Lung (tissue), 12 donors: ENCODE measurements around the gene PKHD1. TPM values are rescaled to one million over a fixed set of nuclear protein-coding genes. Genes with fewer than 3 reads are reported as not detected.

Experiments used
- ATAC-seq: fragments of 200-7000 bp; cut with Tn5 transposase; one replicate; pipeline ENCODE4 v1.9.1; 2020; ENCODE audit warnings: moderate number of reproducible peaks; ENCODE audit not compliant: insufficient read depth, low FRiP score
- DNase-seq, 3 donors: peaks; one replicate each; pipeline ENCODE4 v3.0.0-alpha.2; 2013 to 2017
- H3K27ac ChIP-seq, 2 donors: one replicate each; pipeline ENCODE4 v1.5.1; 2013; ENCODE audit warnings: mild to moderate bottlenecking in 2 of 2, moderate library complexity in 2 of 2, control low read depth in 1 of 2, inconsistent platforms in 1 of 2, low read depth in 1 of 2, low read length in 1 of 2
- H3K27me3 ChIP-seq, 3 donors: one replicate each; pipeline ENCODE4 v1.5.1; 2013; ENCODE audit warnings: low read length in 2 of 3; ENCODE audit not compliant: control insufficient read depth in 3 of 3, insufficient read depth in 3 of 3
- H3K36me3 ChIP-seq, 4 donors: one replicate each; pipeline ENCODE4 v1.5.1; 2013; ENCODE audit warnings: low read length in 4 of 4, mild to moderate bottlenecking in 1 of 4, moderate library complexity in 1 of 4; ENCODE audit not compliant: control insufficient read depth in 4 of 4, insufficient read depth in 4 of 4
- H3K4me1 ChIP-seq, 5 donors: one replicate each; pipeline ENCODE4 v1.5.1; 2013; ENCODE audit warnings: low read length in 5 of 5, mild to moderate bottlenecking in 2 of 5, moderate library complexity in 1 of 5; ENCODE audit not compliant: control insufficient read depth in 5 of 5, insufficient read depth in 5 of 5
- H3K4me3 ChIP-seq: one replicate; pipeline ENCODE4 v1.5.1; 2013; ENCODE audit warnings: mild to moderate bottlenecking, control low read depth, moderate library complexity
- H3K9ac ChIP-seq, 2 donors: one replicate each; pipeline ENCODE4 v1.5.1; 2013; ENCODE audit warnings: low read length in 2 of 2, control low read depth in 1 of 2; ENCODE audit not compliant: insufficient read depth in 1 of 2
- H3K9me3 ChIP-seq, 4 donors: one replicate each; pipeline ENCODE4 v1.5.1; 2013; ENCODE audit warnings: low read length in 3 of 4, mild to moderate bottlenecking in 1 of 4, moderate library complexity in 1 of 4; ENCODE audit not compliant: control insufficient read depth in 4 of 4, insufficient read depth in 3 of 4
- WGBS, 2 donors: extraction: QIAGEN DNeasy Blood & Tissue Kit; methylation state at CpG; one replicate each; pipeline ENCODE4 v1.1.7; 2013; 5-methylcytosine and 5-hydroxymethylcytosine counted together
- polyA plus RNA-seq, 2 donors: library from polyadenylated mRNA; stranded (reverse); fragments of 200-250 nt; gene quantifications; one replicate each; pipeline ENCODE4 v1.2.1, GENCODE V29; 2013
- total RNA-seq, 2 donors: library from RNA; depleted of rRNA in 1 of 2; stranded (reverse); fragments of >200 nt in 1 of 2; gene quantifications; one replicate each; pipeline ENCODE4 v1.2.1, GENCODE V29; 2014 to 2021
- TF ChIP-seq, protein P1 (sequence below): IDR thresholded peaks from 2 replicates; pipeline ENCODE4 v1.5.1; 2012; ENCODE audit warnings: mild to moderate bottlenecking; ENCODE audit errors: control extremely low read depth, extremely low read depth
- donor health status: control.
- donor health status: control.
- donor health status: Bipolar disorder and iron deficiency.
- donor health status: healthy.
- donor health status: DM: yes; HTN: yes; CAD: no.

PKHD1 gene
- total and polyA plus RNA-seq, 4 donors = 0.01 to 6.1 (median 0.09) TPM

DNA sequence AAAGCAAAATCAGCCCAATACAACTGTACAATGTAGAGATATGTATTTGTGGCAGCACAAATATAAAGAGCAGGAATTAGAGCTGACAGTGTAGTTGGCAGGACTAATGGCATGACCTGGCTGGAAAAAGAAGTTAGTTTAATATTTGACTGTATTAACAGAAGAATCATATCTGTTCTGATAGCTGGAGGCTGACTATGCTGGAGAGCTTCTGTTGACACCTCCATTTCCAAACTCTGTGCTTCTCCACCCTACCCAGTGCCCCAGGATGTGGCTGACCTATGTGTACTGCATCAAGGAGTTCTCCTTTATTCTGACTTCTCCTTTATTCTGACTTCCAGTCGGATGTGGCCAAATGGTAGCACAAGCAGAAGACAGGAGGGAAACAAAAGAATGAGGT is 299.3 kb downstream of the PKHD1 start:
- DNase-seq = no peak
- WGBS, 2 donors = 52 to 54% methylated on average over 1 of the region's 1 CpG
- Histone ChIP-seq H3K27me3 (no peaks in the 10 kb centered on the region), H3K27ac (no peak overlapping the region), H3K4me1 (no peaks in the 10 kb centered on the region), H3K36me3 (no peaks in the 10 kb centered on the region), H3K9ac (no peak overlapping the region), H3K9me3 (no peaks in the 10 kb centered on the region), H3K4me3 (no peak overlapping the region)
- no peak for ATAC-seq
- TF ChIP-seq, protein P1, sequence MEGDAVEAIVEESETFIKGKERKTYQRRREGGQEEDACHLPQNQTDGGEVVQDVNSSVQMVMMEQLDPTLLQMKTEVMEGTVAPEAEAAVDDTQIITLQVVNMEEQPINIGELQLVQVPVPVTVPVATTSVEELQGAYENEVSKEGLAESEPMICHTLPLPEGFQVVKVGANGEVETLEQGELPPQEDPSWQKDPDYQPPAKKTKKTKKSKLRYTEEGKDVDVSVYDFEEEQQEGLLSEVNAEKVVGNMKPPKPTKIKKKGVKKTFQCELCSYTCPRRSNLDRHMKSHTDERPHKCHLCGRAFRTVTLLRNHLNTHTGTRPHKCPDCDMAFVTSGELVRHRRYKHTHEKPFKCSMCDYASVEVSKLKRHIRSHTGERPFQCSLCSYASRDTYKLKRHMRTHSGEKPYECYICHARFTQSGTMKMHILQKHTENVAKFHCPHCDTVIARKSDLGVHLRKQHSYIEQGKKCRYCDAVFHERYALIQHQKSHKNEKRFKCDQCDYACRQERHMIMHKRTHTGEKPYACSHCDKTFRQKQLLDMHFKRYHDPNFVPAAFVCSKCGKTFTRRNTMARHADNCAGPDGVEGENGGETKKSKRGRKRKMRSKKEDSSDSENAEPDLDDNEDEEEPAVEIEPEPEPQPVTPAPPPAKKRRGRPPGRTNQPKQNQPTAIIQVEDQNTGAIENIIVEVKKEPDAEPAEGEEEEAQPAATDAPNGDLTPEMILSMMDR = no peak

DNA sequence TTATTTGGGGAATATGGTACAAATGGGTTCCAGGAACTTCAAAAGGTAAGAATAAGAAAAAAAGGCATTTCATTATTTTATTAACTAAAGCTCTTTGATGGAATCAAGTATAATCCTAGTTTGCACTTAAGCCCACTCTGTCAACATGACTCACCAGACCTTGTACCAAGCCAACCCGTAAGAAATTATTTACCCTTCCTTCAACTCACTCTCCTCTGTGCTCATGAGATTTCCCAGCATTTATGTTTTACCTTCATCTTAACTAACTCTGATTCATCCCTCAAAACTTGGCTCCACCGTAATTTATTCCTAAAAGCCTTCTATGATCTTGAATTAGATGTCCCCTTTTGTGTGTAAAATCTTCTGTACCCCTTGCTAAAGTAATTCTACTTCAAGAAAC is 308.7 kb downstream of the PKHD1 start:
- H3K4me3 ChIP-seq = no peak overlapping the region
- H3K36me3 ChIP-seq = no peaks in the 10 kb centered on the region
- H3K9me3 ChIP-seq = no peaks in the 10 kb centered on the region
- no peaks in the 10 kb centered on the region for H3K27me3 ChIP-seq
- TF ChIP-seq, protein P1 = no peak
- WGBS, 2 donors = 41 to 64% methylated on average over 2 of the region's 2 CpGs
- no peak overlapping the region for H3K27ac ChIP-seq
- ATAC-seq (no peak), DNase-seq (no peak)
- H3K9ac ChIP-seq = no peak overlapping the region
- H3K4me1 ChIP-seq = no peaks in the 10 kb centered on the region

DNA sequence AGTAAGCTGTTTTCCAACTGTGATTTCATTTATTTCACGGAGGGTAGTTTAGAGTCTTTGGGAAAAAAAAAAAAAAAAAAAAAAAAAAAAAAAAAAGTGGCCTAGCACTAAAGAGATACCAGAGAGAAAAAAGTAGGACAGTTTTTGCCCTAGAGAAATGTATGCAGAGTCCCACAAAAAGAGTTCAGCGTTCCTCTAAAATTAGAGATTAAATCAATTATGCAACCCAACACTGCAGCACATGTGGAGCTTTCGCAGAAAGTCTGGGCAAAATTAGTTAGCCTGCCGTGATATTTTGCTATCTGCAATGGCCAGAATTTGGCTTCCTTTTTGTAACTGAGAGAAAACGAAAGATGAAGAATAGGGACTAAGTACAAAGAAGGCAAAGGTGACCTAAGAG is 309.8 kb downstream of the PKHD1 start:
- DNase-seq = no peak
- TF ChIP-seq, protein P1 = no peak
- Histone ChIP-seq H3K4me1 (no peaks in the 10 kb centered on the region), H3K9me3 (no peaks in the 10 kb centered on the region), H3K27ac (no peak overlapping the region), H3K4me3 (no peak overlapping the region), H3K36me3 (no peaks in the 10 kb centered on the region), H3K27me3 (no peaks in the 10 kb centered on the region), H3K9ac (no peak overlapping the region)
- 80 to 83% methylated on average over 5 of the region's 5 CpGs for WGBS, 2 donors
- no peak for ATAC-seq
